Activated T-cell treated with anti-CD3 and anti-CD28 coated beads, Interleukin-2, amount 50 U/mL, for 4 hours (primary cell): ENCODE results near the gene LYZL6. TPM values are rescaled to one million over a fixed set of nuclear protein-coding genes. Genes with fewer than 3 reads are reported as not detected.

Experiments used
- ATAC-seq, 2 donors: fragments of 200-7000 bp; cut with Tn5 transposase; one replicate each; pipeline ENCODE4 v1.10.0; 2021
- DNase-seq: peaks from one replicate; pipeline ENCODE4 v3.0.0-alpha.2; 2020
- H3K27me3 Mint-ChIP-seq: one replicate; pipeline ENCODE4 v1.8.0; 2021; ENCODE audit warnings: low read depth, mixed read lengths
- H3K36me3 Mint-ChIP-seq: one replicate; pipeline ENCODE4 v1.8.0; 2022; ENCODE audit warnings: mixed read lengths; ENCODE audit not compliant: insufficient read depth
- H3K4me1 Mint-ChIP-seq: one replicate; pipeline ENCODE4 v1.8.0; 2021; ENCODE audit warnings: low read depth, mixed read lengths
- H3K4me3 Mint-ChIP-seq: one replicate; pipeline ENCODE4 v1.8.0; 2021; ENCODE audit warnings: mild to moderate bottlenecking, moderate library complexity, mixed read lengths
- H3K9me3 Mint-ChIP-seq: one replicate; pipeline ENCODE4 v1.8.0; 2021; ENCODE audit warnings: mixed read lengths
- total RNA-seq, 3 donors: library from RNA; stranded (reverse); gene quantifications; one replicate each; pipeline ENCODE4 v1.2.1, GENCODE V29; 2021

LYZL6 gene
- total RNA-seq, 3 donors from 2014 or later: not detected

- H3K9me3 Mint-ChIP-seq: no peaks in the 10 kb centered on the region
- no peaks in the 10 kb centered on the region for H3K27me3 Mint-ChIP-seq
- ATAC-seq (no peak), DNase-seq (no peak)
- H3K4me1 Mint-ChIP-seq: peaks cover 13% of the 10 kb centered on the region
- H3K4me3 Mint-ChIP-seq: no peak overlapping the region
- H3K36me3 Mint-ChIP-seq: no peaks in the 10 kb centered on the region
These were observed 11.6 kb downstream of the LYZL6 start for GRCh38 chr17:35931794-35932425.

- peaks cover 13% of the 10 kb centered on the region for H3K4me1 Mint-ChIP-seq
- H3K4me3 Mint-ChIP-seq: peak within 1 kb of the TSS; percentile 66
- H3K27me3 Mint-ChIP-seq: no peaks in the 10 kb centered on the region
- H3K36me3 Mint-ChIP-seq: no peaks in the 10 kb centered on the region
- DNase-seq (peak; percentile 71), ATAC-seq (peak; percentile 96 to 98)
- no peaks in the 10 kb centered on the region for H3K9me3 Mint-ChIP-seq
These were observed 13.1 kb downstream of the LYZL6 start, which contains the start of gene RDM1 for GRCh38 chr17:35930211-35931065. Gene RDM1 (minus strand): TSS chr17:35930773. CDS start chr17:35930727, 46 bp downstream.

GRCh38 chr17:35927714-35928113, 15.8 kb downstream of the LYZL6 start:
- Mint-ChIP-seq H3K4me1 (peaks cover 17% of the 10 kb centered on the region), H3K4me3 (no peak overlapping the region), H3K36me3 (no peaks in the 10 kb centered on the region)

GRCh38 chr17:35923609-35924114, 19.9 kb downstream of the LYZL6 start:
- no peak for ATAC-seq
- Mint-ChIP-seq H3K4me3 (no peak overlapping the region), H3K4me1 (peaks cover 10% of the 10 kb centered on the region), H3K27me3 (no peaks in the 10 kb centered on the region), H3K36me3 (no peaks in the 10 kb centered on the region), H3K9me3 (no peaks in the 10 kb centered on the region)
- DNase-seq: no peak

More at GRCh38 chr17:35927714-35928113, 15.8 kb downstream of the LYZL6 start:
- H3K27me3 Mint-ChIP-seq: no peaks in the 10 kb centered on the region
- no peak for ATAC-seq
- no peaks in the 10 kb centered on the region for H3K9me3 Mint-ChIP-seq
- no peak for DNase-seq

GRCh38 chr17:35920229-35920628, 23.3 kb downstream of the LYZL6 start:
- Mint-ChIP-seq H3K9me3 (no peaks in the 10 kb centered on the region), H3K4me1 (peaks cover 10% of the 10 kb centered on the region), H3K36me3 (no peaks in the 10 kb centered on the region), H3K4me3 (no peak overlapping the region), H3K27me3 (no peaks in the 10 kb centered on the region)
- ATAC-seq (no peak), DNase-seq (no peak)

GRCh38 chr17:35918665-35919064, 24.8 kb downstream of the LYZL6 start:
- Mint-ChIP-seq H3K27me3 (no peaks in the 10 kb centered on the region), H3K36me3 (no peaks in the 10 kb centered on the region), H3K4me3 (no peak overlapping the region), H3K4me1 (peaks cover 13% of the 10 kb centered on the region), H3K9me3 (no peaks in the 10 kb centered on the region)
- ATAC-seq: no peak
- DNase-seq: no peak

GRCh38 chr17:35917519-35918213, 25.8 kb downstream of the LYZL6 start:
- no peak for DNase-seq
- no peaks in the 10 kb centered on the region for H3K9me3 Mint-ChIP-seq
- H3K27me3 Mint-ChIP-seq: no peaks in the 10 kb centered on the region
- H3K4me1 Mint-ChIP-seq: peaks cover 21% of the 10 kb centered on the region
- no peaks in the 10 kb centered on the region for H3K36me3 Mint-ChIP-seq
- ATAC-seq: no peak
- H3K4me3 Mint-ChIP-seq: no peak overlapping the region

- DNase-seq: no peak
- Mint-ChIP-seq H3K36me3 (no peaks in the 10 kb centered on the region), H3K9me3 (no peaks in the 10 kb centered on the region), H3K4me1 (peaks cover 17% of the 10 kb centered on the region), H3K27me3 (no peaks in the 10 kb centered on the region), H3K4me3 (no peak overlapping the region)
- ATAC-seq: no peak
These were observed 28.2 kb downstream of the LYZL6 start for GRCh38 chr17:35915153-35915964.

- Mint-ChIP-seq H3K4me3 (no peak overlapping the region), H3K9me3 (no peaks in the 10 kb centered on the region), H3K4me1 (peaks cover 15% of the 10 kb centered on the region), H3K36me3 (no peaks in the 10 kb centered on the region), H3K27me3 (no peaks in the 10 kb centered on the region)
- DNase-seq (no peak), ATAC-seq (no peak)
These were observed 29.2 kb downstream of the LYZL6 start for GRCh38 chr17:35914354-35914753.

- H3K36me3 Mint-ChIP-seq: no peaks in the 10 kb centered on the region
- DNase-seq (no peak), ATAC-seq (no peak)
- H3K4me3 Mint-ChIP-seq: no peak overlapping the region
- no peaks in the 10 kb centered on the region for H3K27me3 Mint-ChIP-seq
- H3K9me3 Mint-ChIP-seq: no peaks in the 10 kb centered on the region
- peaks cover 15% of the 10 kb centered on the region for H3K4me1 Mint-ChIP-seq
These were observed 29.9 kb downstream of the LYZL6 start for GRCh38 chr17:35913609-35914008.

GRCh38 chr17:35912942-35913341, 30.6 kb downstream of the LYZL6 start:
- no peaks in the 10 kb centered on the region for H3K27me3 Mint-ChIP-seq
- H3K4me3 Mint-ChIP-seq: no peak overlapping the region
- H3K36me3 Mint-ChIP-seq: no peaks in the 10 kb centered on the region
- peaks cover 15% of the 10 kb centered on the region for H3K4me1 Mint-ChIP-seq
- H3K9me3 Mint-ChIP-seq: no peaks in the 10 kb centered on the region
- DNase-seq (no peak), ATAC-seq (no peak)

GRCh38 chr17:35912339-35912912, 31.1 kb downstream of the LYZL6 start:
- H3K4me3 Mint-ChIP-seq: no peak overlapping the region
- no peaks in the 10 kb centered on the region for H3K27me3 Mint-ChIP-seq
- H3K9me3 Mint-ChIP-seq: no peaks in the 10 kb centered on the region
- DNase-seq (no peak), ATAC-seq (no peak)
- peaks cover 15% of the 10 kb centered on the region for H3K4me1 Mint-ChIP-seq
- no peaks in the 10 kb centered on the region for H3K36me3 Mint-ChIP-seq

- DNase-seq (no peak), ATAC-seq (no peak)
- Mint-ChIP-seq H3K27me3 (no peaks in the 10 kb centered on the region), H3K4me3 (no peak overlapping the region), H3K36me3 (no peaks in the 10 kb centered on the region), H3K9me3 (no peaks in the 10 kb centered on the region), H3K4me1 (peaks cover 12% of the 10 kb centered on the region)
These were observed 34.1 kb downstream of the LYZL6 start for GRCh38 chr17:35909408-35909807.
